Ammon's horn (tissue), 1 donor: ENCODE data around the gene MT1M.
A peak's percentile ranks its signal among the peaks of the same experiment; 100 is the strongest.
"Not testable (repeated sequence)": the region's sequence is repeated elsewhere in the genome, so short reads cannot be mapped to it uniquely, and the experiment has no call there.

Experiments used
- DNase-seq: peaks from one replicate; pipeline ENCODE4 v3.0.0-alpha.2; 2016; ENCODE audit warnings: low spot score

Gene MT1M

GRCh38 chr16:56674570-56674969 is 42.1 kb downstream of the MT1M start:
- not testable (repeated sequence) for DNase-seq

GRCh38 chr16:56675685-56676210 is 43.3 kb downstream of the MT1M start:
- no peak for DNase-seq

GRCh38 chr16:56677474-56677873 is 45.0 kb downstream of the MT1M start:
- no peak for DNase-seq

GRCh38 chr16:56679078-56679730 is 46.7 kb downstream of the MT1M start:
- no peak for DNase-seq

- DNase-seq, result no peak
Measured at GRCh38 chr16:56679818-56680217, 47.4 kb downstream of the MT1M start.

GRCh38 chr16:56681939-56682702 is 49.7 kb downstream of the MT1M start, which contains the start of gene MT1X:
MT1X (plus strand) TSS chr16:56682470; CDS start chr16:56682541, 71 bp downstream.
- DNase-seq, result peak; percentile 94

GRCh38 chr16:56682703-56683397 is 50.4 kb downstream of the MT1M start:
- DNase-seq, result no peak
